Thyroid gland (tissue), 4 donors: ENCODE data around the gene RRP15. TPM values are rescaled to one million over a fixed set of nuclear protein-coding genes. Genes with fewer than 3 reads are reported as not detected.
A peak's percentile ranks its signal among the peaks of the same experiment; 100 is the strongest.

Experiments
- DNase-seq, 2 donors: peaks; one replicate each; pipeline ENCODE4 v3.0.0-alpha.2; 2019
- H3K27ac ChIP-seq, 3 donors: fragments of 200-600 bp; sonication (generic); 1 replicate in 2 of 3; 2 replicates in 1 of 3; pipeline ENCODE4 v1.5.1; 2016 to 2019; ENCODE audit warnings: mild to moderate bottlenecking in 1 of 3, moderate library complexity in 1 of 3
- H3K27me3 ChIP-seq: fragments of 200-600 bp; sonication (generic); one replicate; pipeline ENCODE4 v1.5.1; 2019
- H3K36me3 ChIP-seq, 2 donors: fragments of 200-600 bp; sonication (generic); one replicate each; pipeline ENCODE4 v1.5.1; 2016 to 2019
- H3K4me1 ChIP-seq, 2 donors: fragments of 200-600 bp; sonication (generic); one replicate each; pipeline ENCODE4 v1.5.1; 2017 to 2019
- H3K4me3 ChIP-seq, 3 donors: fragments of 200-600 bp; sonication (generic); replicated peaks in 1 of 3; 1 replicate in 2 of 3; 2 replicates in 1 of 3; pipeline ENCODE4 v1.5.1; 2016; ENCODE audit warnings: mild to moderate bottlenecking in 1 of 3
- H3K9me3 ChIP-seq: fragments of 200-600 bp; sonication (generic); one replicate; pipeline ENCODE4 v1.5.1; 2017
- CTCF ChIP-seq, 6 experiments: fragments of 200-600 bp in 3 of 6; fragments of 450-650 bp in 3 of 6; sonication (generic) in 3 of 6; IDR thresholded peaks; one replicate each; pipeline ENCODE4 v1.5.1; 2016 to 2019; ENCODE audit warnings: antibody characterized with exemption in 6 of 6, mild to moderate bottlenecking in 2 of 6, inconsistent platforms in 1 of 6, moderate library complexity in 1 of 6
- POLR2A ChIP-seq, 2 donors: fragments of 450-650 bp; IDR thresholded peaks; one replicate each; pipeline ENCODE4 v1.6.1; 2017; ENCODE audit warnings: antibody characterized with exemption in 2 of 2, mild to moderate bottlenecking in 2 of 2, moderate library complexity in 1 of 2
- WGBS, 2 donors: methylation state at CpG; one replicate each; pipeline ENCODE4 v1.1.5; 2017; 5-methylcytosine and 5-hydroxymethylcytosine counted together
- intact Hi-C: fragments of 100-400 bp; cut with DNase I; formaldehyde crosslinking; loops from one replicate; pipeline ENCODE4 v1.15.1; 2023
- total RNA-seq, 4 donors: library from RNA; depleted of rRNA; stranded (reverse); fragments of >200 nt; gene quantifications; one replicate each; pipeline ENCODE4 v1.2.3, GENCODE V29; 2016

Gene RRP15
- total RNA-seq, result 10 to 100 TPM in 2 of 4 donors, 1 to 10 TPM in 2; 6.0 to 25.0 (median 9.2) TPM

GRCh38 chr1:218284917-218285635, at the start of gene RRP15:
TSS of gene RRP15 (plus strand) at chr1:218285293. CDS start at chr1:218285317, 24 bp downstream.
- H3K27me3 ChIP-seq, result no peaks in the 10 kb centered on the region
- intact Hi-C loops, result no loop called here
- TF ChIP-seq CTCF (IDR thresholded peaks at IDR 0.05), result peak in 2 of 6 experiments; percentile 7 to 18
- peak in 1 of 2 donors; percentile 63 for TF ChIP-seq POLR2A (IDR thresholded peaks at IDR 0.05)
- no peaks in the 10 kb centered on the region for H3K9me3 ChIP-seq
- H3K4me1 ChIP-seq, result peaks cover 6 to 15% of the 10 kb centered on the region in 2 donors
- no peaks in the 10 kb centered on the region for H3K36me3 ChIP-seq
- peak within 1 kb of the TSS; percentile 61 to 85 (median 61) for H3K4me3 ChIP-seq
- peak within 1 kb of the TSS; percentile 50 to 84 (median 80) for H3K27ac ChIP-seq
- DNase-seq, result peak; percentile 87 to 89
- WGBS, 2 donors, result 0% methylated on average over 41 to 45 of the region's 45 CpGs

- no peak overlapping the region for H3K4me3 ChIP-seq
Observed at GRCh38 chr1:218242171-218242570, 42.9 kb upstream of the RRP15 start.

GRCh38 chr1:218247339-218247738, 37.8 kb upstream of the RRP15 start:
- TF ChIP-seq CTCF (IDR thresholded peaks at IDR 0.05) (no peak), POLR2A (IDR thresholded peaks at IDR 0.05) (no peak)
- DNase-seq, result no peak
- H3K9me3 ChIP-seq, result no peaks in the 10 kb centered on the region
- no peaks in the 10 kb centered on the region for H3K4me1 ChIP-seq
- H3K27me3 ChIP-seq, result no peaks in the 10 kb centered on the region
- no peaks in the 10 kb centered on the region for H3K36me3 ChIP-seq
- no peak overlapping the region for H3K4me3 ChIP-seq
- H3K27ac ChIP-seq, result no peak overlapping the region
- intact Hi-C loops, result no loop called here

More at GRCh38 chr1:218242171-218242570, 42.9 kb upstream of the RRP15 start:
- Histone ChIP-seq H3K27ac (no peak overlapping the region), H3K9me3 (no peaks in the 10 kb centered on the region), H3K27me3 (no peaks in the 10 kb centered on the region), H3K4me1 (no peaks in the 10 kb centered on the region), H3K36me3 (no peaks in the 10 kb centered on the region)
- intact Hi-C loops, result no loop called here
- DNase-seq, result no peak
- TF ChIP-seq CTCF (IDR thresholded peaks at IDR 0.05) (no peak), POLR2A (IDR thresholded peaks at IDR 0.05) (no peak)
- 88% methylated on average over 3 of the region's 3 CpGs for WGBS, 2 donors

GRCh38 chr1:218249338-218250140, 35.6 kb upstream of the RRP15 start:
- 66 to 72% methylated on average over 6 of the region's 6 CpGs for WGBS, 2 donors
- Histone ChIP-seq H3K36me3 (no peaks in the 10 kb centered on the region), H3K27me3 (no peaks in the 10 kb centered on the region), H3K27ac (no peak overlapping the region), H3K4me3 (no peak overlapping the region), H3K4me1 (no peaks in the 10 kb centered on the region), H3K9me3 (no peaks in the 10 kb centered on the region)
- DNase-seq, result no peak
- intact Hi-C loops, result no loop called here
- TF ChIP-seq CTCF (IDR thresholded peaks at IDR 0.05) (no peak), POLR2A (IDR thresholded peaks at IDR 0.05) (no peak)

GRCh38 chr1:218250492-218250891, 34.6 kb upstream of the RRP15 start:
- TF ChIP-seq POLR2A (IDR thresholded peaks at IDR 0.05) (no peak), CTCF (IDR thresholded peaks at IDR 0.05) (no peak)
- intact Hi-C loops, result no loop called here
- whole genome bisulfite sequencing, 2 donors, result 71 to 82% methylated on average over 4 of the region's 4 CpGs
- Histone ChIP-seq H3K9me3 (no peaks in the 10 kb centered on the region), H3K4me3 (no peak overlapping the region), H3K4me1 (no peaks in the 10 kb centered on the region), H3K36me3 (no peaks in the 10 kb centered on the region), H3K27me3 (no peaks in the 10 kb centered on the region), H3K27ac (no peak overlapping the region)
- no peak for DNase-seq
